Measurements from ENCODE around the gene GCN1. TPM values are rescaled to one million over a fixed set of nuclear protein-coding genes. Genes with fewer than 3 reads are reported as not detected.

Gene GCN1
- total and polyA plus RNA-seq, 2 of the 8 experiments (the other 6 are each of a cell fraction or from before 2014, with no cell fraction given) = 61.4 to 133 TPM

- TF ChIP-seq CHD7 (IDR thresholded peaks at IDR 0.05; ENCODE audit: insufficient replicate concordance, low read length) = no peak
Observed at GRCh38 chr12:120215766-120216735, 21.5 kb upstream of the GCN1 start (continued).

All from H1 (cell line).